Measurements from ENCODE around the gene SORCS3. TPM values are rescaled to one million over a fixed set of nuclear protein-coding genes. Genes with fewer than 3 reads are reported as not detected.

SORCS3 gene
- total RNA-seq, 1 donor from 2014 or later = not detected

- Mint-ChIP-seq H3K4me1 (ENCODE audit: low read depth) (no peaks in the 10 kb centered on the region), H3K4me3 (ENCODE audit: unreplicated experiment) (no peak overlapping the region), H3K9me3 (ENCODE audit: low read depth) (peaks cover 6% of the 10 kb centered on the region), H3K36me3 (ENCODE audit: low read depth) (no peaks in the 10 kb centered on the region), H3K27me3 (ENCODE audit: low read depth) (no peaks in the 10 kb centered on the region), H3K27ac (ENCODE audit: unreplicated experiment) (no peak overlapping the region)
- DNase-seq (ENCODE audit: low spot score) = no peak
- no peak for TF ChIP-seq CTCF (IDR thresholded peaks at IDR 0.05)
These were observed 161.9 kb downstream of the SORCS3 start for GRCh38 chr10:104802941-104803340.

DNA sequence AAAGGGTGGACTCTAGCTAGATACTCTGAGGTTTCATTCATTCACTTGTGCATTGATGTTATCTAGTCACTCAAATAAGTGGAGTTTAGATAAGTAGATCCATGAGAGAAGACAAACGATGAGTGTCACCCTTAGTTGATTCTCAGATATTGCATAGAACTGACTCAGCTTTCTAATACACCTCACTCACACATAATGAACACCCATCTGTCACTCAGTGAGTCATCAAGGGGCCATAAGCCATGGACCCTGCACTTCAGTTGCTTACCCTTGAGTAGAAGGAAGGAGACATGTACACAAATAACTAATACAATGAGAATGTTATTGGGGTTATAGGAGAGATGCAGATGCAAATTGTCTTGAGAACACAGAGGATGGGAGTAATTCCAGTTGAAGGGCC, 163.8 kb downstream of the SORCS3 start:
- no peak for DNase-seq (ENCODE audit: low spot score)
- Mint-ChIP-seq H3K4me3 (ENCODE audit: unreplicated experiment) (no peak overlapping the region), H3K27ac (ENCODE audit: unreplicated experiment) (no peak overlapping the region), H3K9me3 (ENCODE audit: low read depth) (peaks cover 11% of the 10 kb centered on the region), H3K36me3 (ENCODE audit: low read depth) (no peaks in the 10 kb centered on the region), H3K4me1 (ENCODE audit: low read depth) (no peaks in the 10 kb centered on the region), H3K27me3 (ENCODE audit: low read depth) (no peaks in the 10 kb centered on the region)
- no peak for TF ChIP-seq CTCF (IDR thresholded peaks at IDR 0.05)

DNA sequence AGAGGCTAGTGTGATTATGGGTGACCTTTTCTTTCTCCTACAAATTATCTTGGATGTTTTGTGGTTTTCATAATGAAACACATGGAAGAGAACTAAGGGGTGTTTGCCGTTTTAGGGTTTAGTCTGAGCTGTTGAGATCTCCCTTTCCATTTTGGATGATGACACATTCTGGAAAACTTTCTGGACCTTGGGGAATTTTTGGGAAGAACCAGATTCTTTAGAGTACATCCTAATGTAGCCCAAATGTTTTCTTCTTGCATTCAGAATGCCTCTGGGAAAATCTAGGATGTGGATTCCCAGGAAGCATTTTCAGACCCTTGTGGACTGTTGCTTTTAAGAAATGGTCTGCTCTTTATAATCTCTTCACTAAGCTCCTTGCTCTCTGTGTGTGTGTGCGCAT, 165.7 kb downstream of the SORCS3 start:
- H3K4me1 Mint-ChIP-seq (ENCODE audit: low read depth) = no peaks in the 10 kb centered on the region
- no peaks in the 10 kb centered on the region for H3K27me3 Mint-ChIP-seq (ENCODE audit: low read depth)
- no peaks in the 10 kb centered on the region for H3K36me3 Mint-ChIP-seq (ENCODE audit: low read depth)
- peaks cover 11% of the 10 kb centered on the region for H3K9me3 Mint-ChIP-seq (ENCODE audit: low read depth)
- no peak overlapping the region for H3K27ac Mint-ChIP-seq (ENCODE audit: unreplicated experiment)
- H3K4me3 Mint-ChIP-seq (ENCODE audit: unreplicated experiment) = no peak overlapping the region
- no peak for TF ChIP-seq CTCF (IDR thresholded peaks at IDR 0.05)
- DNase-seq (ENCODE audit: low spot score) = no peak

GRCh38 chr10:104807581-104808310, 166.7 kb downstream of the SORCS3 start:
- Mint-ChIP-seq H3K36me3 (ENCODE audit: low read depth) (no peaks in the 10 kb centered on the region), H3K9me3 (ENCODE audit: low read depth) (peaks cover 11% of the 10 kb centered on the region), H3K27me3 (ENCODE audit: low read depth) (no peaks in the 10 kb centered on the region), H3K4me1 (ENCODE audit: low read depth) (no peaks in the 10 kb centered on the region), H3K4me3 (ENCODE audit: unreplicated experiment) (no peak overlapping the region), H3K27ac (ENCODE audit: unreplicated experiment) (no peak overlapping the region)
- no peak for DNase-seq (ENCODE audit: low spot score)
- no peak for TF ChIP-seq CTCF (IDR thresholded peaks at IDR 0.05)

- Mint-ChIP-seq H3K4me3 (ENCODE audit: unreplicated experiment) (no peak overlapping the region), H3K27me3 (ENCODE audit: low read depth) (no peaks in the 10 kb centered on the region), H3K27ac (ENCODE audit: unreplicated experiment) (no peak overlapping the region), H3K9me3 (ENCODE audit: low read depth) (peaks cover 11% of the 10 kb centered on the region), H3K4me1 (ENCODE audit: low read depth) (no peaks in the 10 kb centered on the region), H3K36me3 (ENCODE audit: low read depth) (no peaks in the 10 kb centered on the region)
- no peak for TF ChIP-seq CTCF (IDR thresholded peaks at IDR 0.05)
- DNase-seq (ENCODE audit: low spot score) = no peak
These were observed 168.4 kb downstream of the SORCS3 start for GRCh38 chr10:104809288-104810090.
